Measurements from ENCODE around the gene ZNF274. TPM values are rescaled to one million over a fixed set of nuclear protein-coding genes. Genes with fewer than 3 reads are reported as not detected.

Gene ZNF274
- total RNA-seq, 2 experiments from 2014 or later = 51.0 to 51.4 TPM

- peaks cover 13% of the 10 kb centered on the region for H3K9me3 Mint-ChIP-seq
- no peak overlapping the region for H3K4me3 Mint-ChIP-seq
- H3K27me3 ChIP-seq (ENCODE audit: control insufficient read depth in 1 of 2, insufficient read depth in 2 of 2, low read length in 2 of 2) = no peaks in the 10 kb centered on the region
- ChIA-PET CTCF (no interaction called here), POLR2A (interaction anchor here (0.5 to 0.7 kb wide), 2 partner anchors 61 to 894 kb away, joined by 3 read pairs; no protein-coding TSS in a partner anchor)
- no peak overlapping the region for H3K27ac ChIP-seq (ENCODE audit: low read depth in 1 of 2, low read length in 2 of 2)
- no peak overlapping the region for H3K27ac Mint-ChIP-seq
- peaks cover 61 to 70% of the 10 kb centered on the region in 2 experiments for H3K9me3 ChIP-seq (ENCODE audit: control insufficient read depth in 1 of 2, insufficient read depth in 1 of 2, low read length in 2 of 2)
- no peak overlapping the region for H3K4me3 ChIP-seq (ENCODE audit: low read length)
- TF ChIP-seq CTCF (IDR thresholded peaks at IDR 0.05) = no peak
- H3K27me3 Mint-ChIP-seq = no peaks in the 10 kb centered on the region
- no peaks in the 10 kb centered on the region for H3K4me1 ChIP-seq (ENCODE audit: insufficient read depth, low read length)
- DNase-seq (no peak), ATAC-seq (ENCODE audit: poor library complexity) (no peak)
- H3K36me3 Mint-ChIP-seq (ENCODE audit: low read depth) = peaks cover 99% of the 10 kb centered on the region
- intact Hi-C loops (cut with DNase I, micrococcal nuclease) = no loop called here
- no peaks in the 10 kb centered on the region for H3K4me1 Mint-ChIP-seq (ENCODE audit: low read depth)
- H3K36me3 ChIP-seq (ENCODE audit: insufficient read depth, low read length) = peaks cover 62% of the 10 kb centered on the region
Measured at GRCh38 chr19:58237324-58237723, 54.5 kb downstream of the ZNF274 start.

GRCh38 chr19:58243351-58243750 is 60.5 kb downstream of the ZNF274 start:
- no peak overlapping the region for H3K27ac Mint-ChIP-seq
- H3K9me3 ChIP-seq (ENCODE audit: control insufficient read depth in 1 of 2, insufficient read depth in 1 of 2, low read length in 2 of 2) = peaks cover 81 to 95% of the 10 kb centered on the region in 2 experiments
- ChIA-PET CTCF (no interaction called here), POLR2A (no interaction called here)
- DNase-seq (no peak), ATAC-seq (ENCODE audit: poor library complexity) (no peak)
- H3K27ac ChIP-seq (ENCODE audit: low read depth in 1 of 2, low read length in 2 of 2) = no peak overlapping the region
- H3K4me1 ChIP-seq (ENCODE audit: insufficient read depth, low read length) = no peaks in the 10 kb centered on the region
- H3K27me3 Mint-ChIP-seq = no peaks in the 10 kb centered on the region
- intact Hi-C loops (cut with DNase I, micrococcal nuclease) = no loop called here
- H3K9me3 Mint-ChIP-seq = peaks cover 8% of the 10 kb centered on the region
- peaks cover 100% of the 10 kb centered on the region for H3K36me3 Mint-ChIP-seq (ENCODE audit: low read depth)
- H3K27me3 ChIP-seq (ENCODE audit: control insufficient read depth in 1 of 2, insufficient read depth in 2 of 2, low read length in 2 of 2) = no peaks in the 10 kb centered on the region
- no peaks in the 10 kb centered on the region for H3K4me1 Mint-ChIP-seq (ENCODE audit: low read depth)
- peaks cover 72% of the 10 kb centered on the region for H3K36me3 ChIP-seq (ENCODE audit: insufficient read depth, low read length)
- H3K4me3 Mint-ChIP-seq = no peak overlapping the region
- no peak for TF ChIP-seq CTCF (IDR thresholded peaks at IDR 0.05)
- H3K4me3 ChIP-seq (ENCODE audit: low read length) = no peak overlapping the region

GRCh38 chr19:58248886-58249285 is 66.0 kb downstream of the ZNF274 start:
- Histone ChIP-seq H3K4me1 (ENCODE audit: insufficient read depth, low read length) (no peaks in the 10 kb centered on the region), H3K27ac (ENCODE audit: low read depth in 1 of 2, low read length in 2 of 2) (no peak overlapping the region), H3K27me3 (ENCODE audit: control insufficient read depth in 1 of 2, insufficient read depth in 2 of 2, low read length in 2 of 2) (no peaks in the 10 kb centered on the region), H3K9me3 (ENCODE audit: control insufficient read depth in 1 of 2, insufficient read depth in 1 of 2, low read length in 2 of 2) (peaks cover 55 to 94% of the 10 kb centered on the region in 2 experiments), H3K36me3 (ENCODE audit: insufficient read depth, low read length) (peaks cover 83% of the 10 kb centered on the region), H3K4me3 (ENCODE audit: low read length) (no peak overlapping the region)
- H3K4me3 Mint-ChIP-seq = no peak overlapping the region
- CTCF ChIA-PET = no interaction called here
- POLR2A ChIA-PET = no interaction called here
- no peaks in the 10 kb centered on the region for H3K27me3 Mint-ChIP-seq
- H3K36me3 Mint-ChIP-seq (ENCODE audit: low read depth) = peaks cover 100% of the 10 kb centered on the region
- intact Hi-C loops (cut with DNase I, micrococcal nuclease) = no loop called here
- H3K4me1 Mint-ChIP-seq (ENCODE audit: low read depth) = no peaks in the 10 kb centered on the region
- H3K27ac Mint-ChIP-seq = no peak overlapping the region
- TF ChIP-seq CTCF (IDR thresholded peaks at IDR 0.05) = no peak
- ATAC-seq (ENCODE audit: poor library complexity) (no peak), DNase-seq (no peak)
- H3K9me3 Mint-ChIP-seq = peaks cover 13% of the 10 kb centered on the region

Measured in CD4-positive, alpha-beta T cell (primary cell).